ENCODE data around the gene CBX5. TPM values are rescaled to one million over a fixed set of nuclear protein-coding genes. Genes with fewer than 3 reads are reported as not detected.

The CBX5 gene
- total and polyA plus RNA-seq, 2 donors (not counting 1 experiment from before 2014, with no cell fraction given): 27.7 to 64.0 TPM

DNA sequence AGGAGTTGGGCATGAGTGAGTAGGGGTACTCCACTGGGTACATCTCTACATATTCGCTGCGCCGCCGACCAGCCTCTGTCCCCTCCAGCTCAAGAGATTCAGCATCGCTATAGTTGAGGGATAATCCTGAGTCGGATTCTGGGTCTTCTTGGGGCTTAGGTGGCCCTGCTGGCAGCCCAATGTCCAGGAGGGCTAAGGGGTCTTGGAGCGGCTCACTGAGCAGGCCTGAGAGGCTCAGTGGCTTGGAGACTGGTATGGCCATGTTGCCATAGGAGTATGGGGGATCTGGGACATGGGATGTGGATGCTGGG is 13.0 kb upstream of the CBX5 start:
- H4K20me1 ChIP-seq (ENCODE audit: control insufficient read depth, extremely low read depth, insufficient read depth, low read length): no peaks in the 10 kb centered on the region
- H3K9me3 ChIP-seq (ENCODE audit: control insufficient read depth, insufficient read depth, low read depth, low read length): no peaks in the 10 kb centered on the region
- H3K4me3 ChIP-seq (replicated peaks in 1 of 4; ENCODE audit: control extremely low read depth in 1 of 4, insufficient read depth in 1 of 4, low read depth in 3 of 4, low read length in 4 of 4): no peak overlapping the region
- H3K4me2 ChIP-seq (ENCODE audit: extremely low read depth, insufficient read depth, low read length): no peak overlapping the region
- H3K4me1 ChIP-seq (ENCODE audit: control insufficient read depth, extremely low read depth, insufficient read depth, low read length): no peaks in the 10 kb centered on the region
- H3K36me3 ChIP-seq (ENCODE audit: control insufficient read depth, insufficient read depth, low read length): peaks cover 1% of the 10 kb centered on the region
- H3K79me2 ChIP-seq (ENCODE audit: control insufficient read depth, insufficient read depth, low read length): no peaks in the 10 kb centered on the region
- H3K27ac ChIP-seq (ENCODE audit: insufficient read depth, low read length): no peak overlapping the region
- no peak overlapping the region for H3K9ac ChIP-seq (ENCODE audit: insufficient read depth, low read length)
- no peak for DNase-seq (ENCODE audit: low read depth in 2 of 2)
- peaks cover 5% of the 10 kb centered on the region for H3K27me3 ChIP-seq (ENCODE audit: control insufficient read depth, insufficient read depth, low read length)
- TF ChIP-seq CTCF (conservative IDR thresholded peaks at IDR 0.05 in 1 of 2, IDR thresholded peaks at IDR 0.05 in 1 of 2; ENCODE audit: low read depth in 1 of 2, low read length in 2 of 2) (no peak), EZH2 (IDR thresholded peaks at IDR 0.05; ENCODE audit: low read length, missing control alignments) (no peak)
- no peak overlapping the region for H2AFZ ChIP-seq (ENCODE audit: low read length)

- peaks cover 4% of the 10 kb centered on the region for H3K36me3 ChIP-seq (ENCODE audit: control insufficient read depth, insufficient read depth, low read length)
- H3K27ac ChIP-seq (ENCODE audit: insufficient read depth, low read length): no peak overlapping the region
- no peak overlapping the region for H2AFZ ChIP-seq (ENCODE audit: low read length)
- no peaks in the 10 kb centered on the region for H3K9me3 ChIP-seq (ENCODE audit: control insufficient read depth, insufficient read depth, low read depth, low read length)
- H3K4me3 ChIP-seq (replicated peaks in 1 of 4; ENCODE audit: control extremely low read depth in 1 of 4, insufficient read depth in 1 of 4, low read depth in 3 of 4, low read length in 4 of 4): no peak overlapping the region
- H3K79me2 ChIP-seq (ENCODE audit: control insufficient read depth, insufficient read depth, low read length): no peaks in the 10 kb centered on the region
- H4K20me1 ChIP-seq (ENCODE audit: control insufficient read depth, extremely low read depth, insufficient read depth, low read length): no peaks in the 10 kb centered on the region
- no peak for TF ChIP-seq CTCF (conservative IDR thresholded peaks at IDR 0.05 in 1 of 2, IDR thresholded peaks at IDR 0.05 in 1 of 2; ENCODE audit: low read depth in 1 of 2, low read length in 2 of 2)
- TF ChIP-seq EZH2 (IDR thresholded peaks at IDR 0.05; ENCODE audit: low read length, missing control alignments): no peak
- no peaks in the 10 kb centered on the region for H3K4me1 ChIP-seq (ENCODE audit: control insufficient read depth, extremely low read depth, insufficient read depth, low read length)
- peaks cover 5% of the 10 kb centered on the region for H3K27me3 ChIP-seq (ENCODE audit: control insufficient read depth, insufficient read depth, low read length)
- H3K4me2 ChIP-seq (ENCODE audit: extremely low read depth, insufficient read depth, low read length): no peak overlapping the region
- no peak for DNase-seq (ENCODE audit: low read depth in 2 of 2)
- H3K9ac ChIP-seq (ENCODE audit: insufficient read depth, low read length): no peak overlapping the region
Measured at GRCh38 chr12:54292083-54292930, 12.4 kb upstream of the CBX5 start.

DNA sequence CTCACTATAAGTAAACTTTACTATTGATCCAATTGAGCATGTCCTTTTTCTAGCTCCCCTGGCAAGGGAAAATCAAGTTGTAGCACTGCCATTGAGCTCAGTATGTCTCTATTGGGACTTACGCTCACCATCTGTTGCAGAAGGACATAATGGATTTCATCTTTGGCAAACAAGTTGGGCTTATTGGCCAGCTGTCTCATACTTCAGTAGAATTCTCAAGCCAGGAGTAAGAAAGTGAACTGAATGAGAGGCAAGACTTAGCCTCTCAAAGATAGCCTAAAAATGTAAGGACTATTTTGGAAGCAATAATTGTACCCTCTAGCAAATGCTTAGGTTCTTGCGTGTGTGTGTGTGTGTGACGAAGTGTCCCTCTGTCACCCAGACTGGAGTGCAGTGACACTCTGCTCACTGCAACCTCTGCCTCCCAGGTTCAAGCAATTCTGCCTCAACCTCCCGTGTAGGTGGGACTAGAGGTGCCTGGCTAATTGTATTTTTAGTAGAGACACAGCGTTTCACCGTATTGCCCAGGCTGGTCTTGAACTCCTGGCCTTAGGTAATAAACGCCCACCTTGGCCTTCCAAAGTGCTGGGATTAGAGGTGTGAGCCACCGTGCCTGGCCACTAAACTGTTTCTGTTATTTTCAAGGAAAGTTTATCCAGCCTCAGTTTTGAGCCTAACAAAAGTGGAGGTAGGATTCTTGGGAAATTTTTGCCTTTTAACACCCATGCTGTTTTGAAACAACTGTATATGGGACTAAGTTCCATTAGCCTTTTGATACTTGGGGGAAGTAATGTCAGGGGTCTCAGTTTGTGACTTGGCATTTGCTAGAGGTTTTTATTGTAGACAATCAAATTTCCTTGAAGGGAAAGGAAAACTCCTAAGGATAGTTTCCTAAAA is 7.6 kb upstream of the CBX5 start:
- Histone ChIP-seq H2AFZ (ENCODE audit: low read length) (no peak overlapping the region), H3K9ac (ENCODE audit: insufficient read depth, low read length) (no peak overlapping the region), H3K27ac (ENCODE audit: insufficient read depth, low read length) (no peak overlapping the region), H3K4me2 (ENCODE audit: extremely low read depth, insufficient read depth, low read length) (no peak overlapping the region), H3K36me3 (ENCODE audit: control insufficient read depth, insufficient read depth, low read length) (peaks cover 13% of the 10 kb centered on the region), H3K79me2 (ENCODE audit: control insufficient read depth, insufficient read depth, low read length) (peaks cover 25% of the 10 kb centered on the region), H3K4me1 (ENCODE audit: control insufficient read depth, extremely low read depth, insufficient read depth, low read length) (peaks cover 6% of the 10 kb centered on the region), H3K4me3 (replicated peaks in 1 of 4; ENCODE audit: control extremely low read depth in 1 of 4, insufficient read depth in 1 of 4, low read depth in 3 of 4, low read length in 4 of 4) (no peak overlapping the region), H3K27me3 (ENCODE audit: control insufficient read depth, insufficient read depth, low read length) (no peaks in the 10 kb centered on the region), H4K20me1 (ENCODE audit: control insufficient read depth, extremely low read depth, insufficient read depth, low read length) (peaks cover 3% of the 10 kb centered on the region), H3K9me3 (ENCODE audit: control insufficient read depth, insufficient read depth, low read depth, low read length) (no peaks in the 10 kb centered on the region)
- no peak for DNase-seq (ENCODE audit: low read depth in 2 of 2)
- no peak for TF ChIP-seq CTCF (conservative IDR thresholded peaks at IDR 0.05 in 1 of 2, IDR thresholded peaks at IDR 0.05 in 1 of 2; ENCODE audit: low read depth in 1 of 2, low read length in 2 of 2)
- no peak for TF ChIP-seq EZH2 (IDR thresholded peaks at IDR 0.05; ENCODE audit: low read length, missing control alignments)
